ENCODE data around the gene MYCN. TPM values are rescaled to one million over a fixed set of nuclear protein-coding genes. Genes with fewer than 3 reads are reported as not detected.

Gene MYCN
- total RNA-seq, 2 donors from 2014 or later = 0.12 TPM; not detected in 1

DNA sequence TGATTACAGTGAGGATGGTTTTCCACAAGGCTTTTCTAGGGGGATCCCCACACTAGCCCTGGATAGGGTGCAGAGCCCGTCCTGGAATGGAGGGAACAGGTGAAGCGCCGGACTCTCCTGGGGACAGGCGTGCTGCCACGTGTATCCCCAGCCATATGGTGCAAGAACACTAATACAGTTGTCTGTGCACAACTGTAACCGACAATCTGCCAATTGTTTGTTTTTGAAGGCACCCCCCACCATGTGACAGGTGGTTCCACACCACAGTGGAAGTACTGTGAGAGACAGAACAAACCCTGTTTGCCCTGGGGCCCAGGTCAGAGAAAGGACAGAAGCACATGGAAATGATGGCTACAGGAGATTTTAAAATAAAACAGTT is 52.9 kb downstream of the MYCN start:
- Mint-ChIP-seq H3K27ac (no peak overlapping the region), H3K27me3 (ENCODE audit: low read depth) (peaks cover 5% of the 10 kb centered on the region), H3K4me3 (no peak overlapping the region), H3K9me3 (no peaks in the 10 kb centered on the region), H3K4me1 (ENCODE audit: low read depth) (no peaks in the 10 kb centered on the region), H3K36me3 (ENCODE audit: insufficient read depth in 2 of 2) (peaks cover 0 to 2% of the 10 kb centered on the region in 2 donors)
- ATAC-seq (replicated peaks in 1 of 2) (no peak), DNase-seq (no peak)

DNA sequence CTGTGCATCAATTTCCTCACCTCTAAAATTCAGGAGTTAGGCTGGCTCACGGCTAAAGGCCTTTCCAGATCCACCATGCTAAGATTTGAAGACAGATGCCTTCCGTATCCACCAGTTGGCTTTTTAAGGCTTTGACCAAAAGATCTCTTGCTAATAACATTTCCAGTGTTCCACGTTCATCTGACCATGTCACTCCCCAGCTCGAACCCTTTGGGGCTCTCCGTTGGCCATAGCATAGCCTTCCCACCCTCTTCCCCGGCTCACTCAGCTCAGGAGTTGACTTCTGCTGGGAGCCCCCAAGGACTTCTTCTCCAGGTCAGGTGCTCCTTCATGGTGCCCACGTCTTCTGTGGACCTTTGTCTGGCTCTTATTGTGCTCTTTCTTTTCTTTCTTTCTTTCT is 53.3 kb downstream of the MYCN start:
- Mint-ChIP-seq H3K27ac (no peak overlapping the region), H3K4me1 (ENCODE audit: low read depth) (no peaks in the 10 kb centered on the region), H3K4me3 (no peak overlapping the region), H3K9me3 (no peaks in the 10 kb centered on the region), H3K27me3 (ENCODE audit: low read depth) (peaks cover 5% of the 10 kb centered on the region), H3K36me3 (ENCODE audit: insufficient read depth in 2 of 2) (peaks cover 0 to 2% of the 10 kb centered on the region in 2 donors)
- no peak for ATAC-seq (replicated peaks in 1 of 2)
- DNase-seq = no peak

DNA sequence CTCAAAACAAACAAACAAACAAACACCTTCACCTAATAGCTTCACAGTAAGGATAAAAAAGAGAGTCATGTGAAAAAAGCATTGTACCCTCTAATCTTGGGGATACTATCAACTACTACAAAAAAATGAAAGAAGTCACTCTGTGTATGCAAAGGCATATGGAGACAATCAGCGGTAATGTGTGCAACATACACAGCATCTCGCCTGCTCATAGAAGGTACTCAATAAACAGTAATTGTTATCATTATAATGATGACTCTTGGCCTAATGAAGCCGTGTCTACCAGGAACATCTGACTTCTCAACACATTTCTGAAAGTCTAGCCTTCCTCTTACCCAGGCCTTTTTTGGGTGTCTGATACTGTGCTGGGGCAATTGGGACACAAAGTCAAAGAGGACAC is 55.3 kb downstream of the MYCN start:
- H3K4me1 Mint-ChIP-seq (ENCODE audit: low read depth) = no peaks in the 10 kb centered on the region
- ATAC-seq (replicated peaks in 1 of 2) (no peak), DNase-seq (no peak)
- no peak overlapping the region for H3K27ac Mint-ChIP-seq
- no peak overlapping the region for H3K4me3 Mint-ChIP-seq
- H3K9me3 Mint-ChIP-seq = no peaks in the 10 kb centered on the region
- H3K27me3 Mint-ChIP-seq (ENCODE audit: low read depth) = peaks cover 5% of the 10 kb centered on the region
- H3K36me3 Mint-ChIP-seq (ENCODE audit: insufficient read depth in 2 of 2) = peaks cover 0 to 2% of the 10 kb centered on the region in 2 donors

Data from activated T-cell treated with anti-CD3 and anti-CD28 coated beads, Interleukin-2, amount 50 U/mL, for 72 hours (primary cell).